ENCODE measurements around the gene SETBP1.

Gene SETBP1

DNA sequence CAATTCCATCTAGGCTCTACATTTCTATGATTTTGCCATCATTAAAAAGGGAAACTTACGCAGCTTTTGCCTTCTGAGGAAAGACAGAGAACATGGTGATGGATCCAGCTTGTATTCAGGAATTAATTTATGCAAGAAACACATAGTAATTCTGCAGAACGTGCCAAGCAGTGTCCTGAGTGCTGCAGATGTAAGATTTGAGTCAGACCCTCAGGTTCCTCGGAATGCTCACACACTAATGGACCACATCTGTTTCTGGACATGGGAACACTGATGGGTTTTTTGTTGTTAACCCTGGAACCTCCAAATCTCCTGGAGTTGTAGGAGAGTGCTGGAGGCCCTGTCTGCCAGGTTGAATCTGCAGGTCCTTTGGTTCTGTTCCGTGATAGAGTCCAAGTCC lies 132.9 kb downstream of the SETBP1 start:
- H3K79me2 ChIP-seq (ENCODE audit: control insufficient read depth, insufficient read depth, low read length, unreplicated experiment), result no peaks in the 10 kb centered on the region

GRCh38 chr18:44815108-44815507 lies 134.4 kb downstream of the SETBP1 start:
- H3K4me3 ChIP-seq (ENCODE audit: low read depth, low read length), result no peak overlapping the region
- no peaks in the 10 kb centered on the region for H3K36me3 ChIP-seq (ENCODE audit: insufficient read depth, low read length)
- no peaks in the 10 kb centered on the region for H3K4me1 ChIP-seq (ENCODE audit: control insufficient read depth, insufficient read depth, low read length, unreplicated experiment)
- H3K27ac ChIP-seq (ENCODE audit: low read depth, low read length), result no peak overlapping the region
- no peaks in the 10 kb centered on the region for H3K79me2 ChIP-seq (ENCODE audit: control insufficient read depth, insufficient read depth, low read length, unreplicated experiment)
- no peaks in the 10 kb centered on the region for H3K27me3 ChIP-seq (ENCODE audit: insufficient read depth, low read length)
- no peak overlapping the region for H2AFZ ChIP-seq (ENCODE audit: low read length, unreplicated experiment)

More for the DNA sequence above, 132.9 kb downstream of the SETBP1 start:
- Histone ChIP-seq H3K4me3 (ENCODE audit: low read depth, low read length) (no peak overlapping the region), H3K4me1 (ENCODE audit: control insufficient read depth, insufficient read depth, low read length, unreplicated experiment) (no peaks in the 10 kb centered on the region), H2AFZ (ENCODE audit: low read length, unreplicated experiment) (no peak overlapping the region), H3K36me3 (ENCODE audit: insufficient read depth, low read length) (no peaks in the 10 kb centered on the region), H3K27ac (ENCODE audit: low read depth, low read length) (no peak overlapping the region), H3K27me3 (ENCODE audit: insufficient read depth, low read length) (no peaks in the 10 kb centered on the region)

DNA sequence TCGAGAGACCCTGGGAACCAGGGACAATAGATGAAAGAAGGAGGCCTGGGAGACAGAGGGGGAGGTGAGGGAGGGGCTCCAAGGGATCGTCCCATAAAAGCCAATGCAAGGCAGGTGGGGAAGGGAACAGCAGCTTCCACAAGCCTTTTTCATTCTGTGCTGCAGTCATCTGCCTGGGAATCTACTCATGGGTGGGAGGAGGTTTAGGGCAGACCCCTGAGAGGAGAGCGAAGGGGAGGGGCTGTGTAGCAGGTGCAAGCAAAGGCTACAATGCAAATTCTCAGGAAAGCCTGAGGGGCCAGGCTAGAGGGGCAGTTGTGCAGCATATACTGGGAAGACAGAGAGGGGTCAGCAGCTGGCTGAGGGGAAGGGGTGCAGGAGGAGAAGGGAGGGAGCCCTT lies 135.4 kb downstream of the SETBP1 start:
- Histone ChIP-seq H3K27ac (ENCODE audit: low read depth, low read length) (no peak overlapping the region), H2AFZ (ENCODE audit: low read length, unreplicated experiment) (no peak overlapping the region), H3K79me2 (ENCODE audit: control insufficient read depth, insufficient read depth, low read length, unreplicated experiment) (no peaks in the 10 kb centered on the region), H3K4me1 (ENCODE audit: control insufficient read depth, insufficient read depth, low read length, unreplicated experiment) (no peaks in the 10 kb centered on the region), H3K36me3 (ENCODE audit: insufficient read depth, low read length) (no peaks in the 10 kb centered on the region), H3K4me3 (ENCODE audit: low read depth, low read length) (no peak overlapping the region), H3K27me3 (ENCODE audit: insufficient read depth, low read length) (no peaks in the 10 kb centered on the region)

DNA sequence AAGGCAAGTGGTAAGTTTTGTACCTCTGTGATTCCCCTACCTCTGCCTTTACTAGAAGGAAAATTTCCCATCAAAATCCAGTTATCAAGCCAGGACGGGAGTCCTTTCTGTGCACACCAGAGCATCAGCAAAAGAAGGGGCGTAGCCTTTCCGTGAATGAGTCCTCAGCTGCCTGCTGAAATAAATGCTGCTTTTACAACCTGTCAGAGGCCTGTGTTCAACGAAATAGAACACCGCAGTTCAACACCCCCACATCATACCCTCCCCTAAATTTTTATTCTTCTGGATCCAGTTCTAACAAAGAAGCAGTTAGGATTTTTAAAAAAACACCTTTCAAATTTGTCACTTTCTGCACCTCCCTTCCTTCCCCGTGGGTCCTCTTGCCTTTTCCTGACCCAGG lies 135.8 kb downstream of the SETBP1 start:
- no peaks in the 10 kb centered on the region for H3K36me3 ChIP-seq (ENCODE audit: insufficient read depth, low read length)
- no peaks in the 10 kb centered on the region for H3K4me1 ChIP-seq (ENCODE audit: control insufficient read depth, insufficient read depth, low read length, unreplicated experiment)
- no peak overlapping the region for H3K27ac ChIP-seq (ENCODE audit: low read depth, low read length)
- no peak overlapping the region for H2AFZ ChIP-seq (ENCODE audit: low read length, unreplicated experiment)
- no peaks in the 10 kb centered on the region for H3K27me3 ChIP-seq (ENCODE audit: insufficient read depth, low read length)
- H3K4me3 ChIP-seq (ENCODE audit: low read depth, low read length), result no peak overlapping the region
- no peaks in the 10 kb centered on the region for H3K79me2 ChIP-seq (ENCODE audit: control insufficient read depth, insufficient read depth, low read length, unreplicated experiment)

DNA sequence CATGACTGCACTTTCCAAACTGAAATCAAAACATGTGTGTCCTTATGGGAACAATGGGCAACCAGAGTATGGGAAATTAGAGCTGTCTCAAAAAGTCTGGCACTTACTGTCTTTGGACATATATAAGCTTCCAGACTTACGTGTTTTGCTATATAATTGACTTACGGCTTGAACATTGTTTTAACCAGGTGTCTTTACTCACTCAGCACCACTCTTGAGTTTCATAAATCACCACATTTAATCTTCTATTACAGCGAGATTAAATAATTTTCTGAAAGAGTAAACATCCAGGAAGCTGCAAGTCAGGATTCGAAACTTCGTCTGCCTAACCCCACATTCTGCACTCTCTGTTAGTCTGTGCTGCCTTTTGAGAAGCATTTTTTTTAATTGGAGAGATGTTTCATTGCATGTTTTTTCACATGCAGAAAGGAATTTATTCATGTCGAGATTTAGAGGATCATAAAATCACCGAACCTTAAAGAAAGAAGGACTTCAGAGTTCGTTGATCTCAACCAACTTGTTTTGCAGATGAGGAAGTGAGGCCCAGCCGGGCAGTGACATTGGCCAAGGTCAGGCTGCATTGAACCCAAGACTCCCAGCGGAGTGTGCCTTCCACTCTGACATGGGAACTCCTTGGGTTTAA lies 137.3 kb downstream of the SETBP1 start:
- H3K79me2 ChIP-seq (ENCODE audit: control insufficient read depth, insufficient read depth, low read length, unreplicated experiment), result no peaks in the 10 kb centered on the region
- H2AFZ ChIP-seq (ENCODE audit: low read length, unreplicated experiment), result no peak overlapping the region
- no peaks in the 10 kb centered on the region for H3K27me3 ChIP-seq (ENCODE audit: insufficient read depth, low read length)
- no peak overlapping the region for H3K4me3 ChIP-seq (ENCODE audit: low read depth, low read length)
- H3K36me3 ChIP-seq (ENCODE audit: insufficient read depth, low read length), result no peaks in the 10 kb centered on the region
- no peaks in the 10 kb centered on the region for H3K4me1 ChIP-seq (ENCODE audit: control insufficient read depth, insufficient read depth, low read length, unreplicated experiment)
- no peak overlapping the region for H3K27ac ChIP-seq (ENCODE audit: low read depth, low read length)

DNA sequence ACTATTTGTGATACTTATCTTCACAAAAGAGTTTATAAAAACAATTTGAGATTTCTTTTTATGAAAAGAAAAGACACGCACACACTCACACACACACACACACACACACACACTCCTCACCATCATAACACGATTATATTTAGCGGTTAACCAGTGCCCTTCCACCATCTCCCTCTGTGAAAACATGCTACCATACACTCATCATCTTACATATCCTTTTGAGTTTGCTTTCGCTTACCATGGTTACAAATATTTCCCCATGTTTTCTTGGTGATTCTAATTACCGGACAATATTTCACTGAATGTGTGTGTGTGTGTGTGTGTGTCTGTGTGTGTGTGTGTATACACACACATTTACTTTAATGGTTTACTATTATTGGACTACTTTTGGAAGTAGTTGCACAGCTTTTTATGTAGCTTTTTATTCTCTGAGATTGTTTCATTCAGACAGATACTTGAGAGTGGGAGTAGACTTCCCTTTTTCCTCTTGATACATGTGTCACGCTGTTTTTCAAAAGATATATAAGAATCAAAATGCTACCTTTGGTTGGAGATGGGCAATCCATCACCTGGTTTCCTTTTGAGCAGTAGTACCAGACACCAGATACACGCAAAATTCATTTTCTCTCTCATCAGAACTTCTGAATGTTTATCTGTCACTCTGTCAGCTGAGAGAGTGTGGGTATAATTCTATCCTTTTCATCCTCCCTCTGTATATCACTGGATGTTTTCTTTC lies 138.1 kb downstream of the SETBP1 start:
- peaks cover 8% of the 10 kb centered on the region for H3K4me1 ChIP-seq (ENCODE audit: control insufficient read depth, insufficient read depth, low read length, unreplicated experiment)
- no peak overlapping the region for H3K4me3 ChIP-seq (ENCODE audit: low read depth, low read length)
- H3K36me3 ChIP-seq (ENCODE audit: insufficient read depth, low read length), result no peaks in the 10 kb centered on the region
- H2AFZ ChIP-seq (ENCODE audit: low read length, unreplicated experiment), result no peak overlapping the region
- no peaks in the 10 kb centered on the region for H3K79me2 ChIP-seq (ENCODE audit: control insufficient read depth, insufficient read depth, low read length, unreplicated experiment)
- H3K27ac ChIP-seq (ENCODE audit: low read depth, low read length), result no peak overlapping the region
- H3K27me3 ChIP-seq (ENCODE audit: insufficient read depth, low read length), result no peaks in the 10 kb centered on the region

DNA sequence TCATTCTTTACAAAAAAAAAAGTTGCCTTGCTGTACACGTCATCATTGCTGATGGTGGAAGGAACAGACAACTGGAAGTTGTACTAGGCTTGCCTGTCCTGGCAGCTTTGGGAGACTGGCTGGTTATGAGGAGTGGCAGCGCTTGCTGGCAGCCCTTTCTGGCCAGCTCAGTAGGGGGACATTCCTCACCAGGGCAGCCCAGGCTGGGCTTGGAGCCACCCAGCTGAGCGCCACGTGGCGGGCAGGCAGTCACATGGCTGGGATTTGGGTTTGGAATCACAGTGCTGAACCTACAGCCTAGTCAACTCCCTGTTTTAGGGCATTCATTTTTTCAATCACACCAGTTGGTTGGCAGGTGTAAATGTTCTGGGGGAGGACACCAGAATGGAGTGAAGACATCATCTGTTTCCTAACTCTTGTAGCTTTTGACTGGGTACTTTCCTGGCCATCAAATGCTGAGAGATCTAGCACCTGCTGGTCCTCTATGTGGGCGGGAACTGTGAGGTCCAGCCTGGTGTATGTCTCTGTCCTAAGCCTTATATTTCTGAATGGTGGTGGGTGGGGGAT lies 139.3 kb downstream of the SETBP1 start:
- Histone ChIP-seq H3K27me3 (ENCODE audit: insufficient read depth, low read length) (no peaks in the 10 kb centered on the region), H3K27ac (ENCODE audit: low read depth, low read length) (no peak overlapping the region), H2AFZ (ENCODE audit: low read length, unreplicated experiment) (no peak overlapping the region), H3K4me1 (ENCODE audit: control insufficient read depth, insufficient read depth, low read length, unreplicated experiment) (peaks cover 11% of the 10 kb centered on the region), H3K36me3 (ENCODE audit: insufficient read depth, low read length) (no peaks in the 10 kb centered on the region), H3K79me2 (ENCODE audit: control insufficient read depth, insufficient read depth, low read length, unreplicated experiment) (no peaks in the 10 kb centered on the region), H3K4me3 (ENCODE audit: low read depth, low read length) (no peak overlapping the region)

- H3K4me1 ChIP-seq (ENCODE audit: control insufficient read depth, insufficient read depth, low read length, unreplicated experiment), result peaks cover 15% of the 10 kb centered on the region
- H3K4me3 ChIP-seq (ENCODE audit: low read depth, low read length), result no peak overlapping the region
- no peak overlapping the region for H3K27ac ChIP-seq (ENCODE audit: low read depth, low read length)
- H3K36me3 ChIP-seq (ENCODE audit: insufficient read depth, low read length), result no peaks in the 10 kb centered on the region
- H3K27me3 ChIP-seq (ENCODE audit: insufficient read depth, low read length), result no peaks in the 10 kb centered on the region
- H3K79me2 ChIP-seq (ENCODE audit: control insufficient read depth, insufficient read depth, low read length, unreplicated experiment), result no peaks in the 10 kb centered on the region
- H2AFZ ChIP-seq (ENCODE audit: low read length, unreplicated experiment), result no peak overlapping the region
Measured at GRCh38 chr18:44821924-44822323, 141.2 kb downstream of the SETBP1 start.

DNA sequence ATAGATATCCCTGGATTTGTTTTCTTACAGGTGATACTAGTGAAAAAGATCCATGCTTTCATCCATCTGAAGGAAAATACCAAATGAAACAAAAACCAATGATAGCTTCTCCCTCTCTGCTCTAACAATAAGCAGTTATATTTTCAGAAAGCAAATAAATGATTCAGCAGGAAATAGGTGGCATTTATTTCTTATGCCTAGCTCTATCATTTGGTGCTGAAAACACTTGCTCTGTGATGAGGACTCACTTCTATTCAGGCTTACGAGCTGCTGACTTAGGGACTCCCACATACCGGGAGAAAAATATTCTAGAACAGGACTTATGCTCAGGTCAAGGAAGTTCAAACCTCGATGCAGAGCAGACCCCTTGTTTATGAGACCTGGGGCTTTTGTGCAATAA lies 142.6 kb downstream of the SETBP1 start:
- Histone ChIP-seq H3K27ac (ENCODE audit: low read depth, low read length) (no peak overlapping the region), H3K27me3 (ENCODE audit: insufficient read depth, low read length) (no peaks in the 10 kb centered on the region), H3K36me3 (ENCODE audit: insufficient read depth, low read length) (no peaks in the 10 kb centered on the region), H2AFZ (ENCODE audit: low read length, unreplicated experiment) (no peak overlapping the region), H3K4me3 (ENCODE audit: low read depth, low read length) (no peak overlapping the region), H3K79me2 (ENCODE audit: control insufficient read depth, insufficient read depth, low read length, unreplicated experiment) (no peaks in the 10 kb centered on the region), H3K4me1 (ENCODE audit: control insufficient read depth, insufficient read depth, low read length, unreplicated experiment) (peaks cover 21% of the 10 kb centered on the region)

- no peak overlapping the region for H2AFZ ChIP-seq (ENCODE audit: low read length, unreplicated experiment)
Measured at GRCh38 chr18:44823782-44824181, 143.1 kb downstream of the SETBP1 start.

DNA sequence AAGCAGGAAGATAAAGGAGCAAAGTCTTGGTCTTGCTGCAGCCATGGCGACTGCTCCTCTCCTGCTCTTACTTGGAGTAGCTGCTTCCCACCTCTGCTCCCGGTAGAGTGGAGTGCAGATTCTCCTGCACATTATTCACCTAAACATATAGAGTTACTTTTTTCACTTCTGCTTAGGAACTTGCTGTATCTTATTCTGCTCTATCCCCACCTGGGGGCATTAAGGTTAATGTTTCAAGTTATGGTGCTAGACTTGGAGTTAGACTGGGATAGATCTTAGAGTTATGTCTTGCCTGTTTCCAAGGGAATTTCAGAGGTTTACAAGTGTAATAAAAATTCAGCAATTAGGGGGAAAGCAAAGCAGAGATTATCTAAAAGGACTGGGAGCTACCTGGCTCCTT lies 144.2 kb downstream of the SETBP1 start:
- no peaks in the 10 kb centered on the region for H3K79me2 ChIP-seq (ENCODE audit: control insufficient read depth, insufficient read depth, low read length, unreplicated experiment)
- no peak overlapping the region for H3K27ac ChIP-seq (ENCODE audit: low read depth, low read length)
- no peaks in the 10 kb centered on the region for H3K27me3 ChIP-seq (ENCODE audit: insufficient read depth, low read length)
- no peaks in the 10 kb centered on the region for H3K36me3 ChIP-seq (ENCODE audit: insufficient read depth, low read length)
- no peak overlapping the region for H2AFZ ChIP-seq (ENCODE audit: low read length, unreplicated experiment)
- H3K4me1 ChIP-seq (ENCODE audit: control insufficient read depth, insufficient read depth, low read length, unreplicated experiment), result peaks cover 21% of the 10 kb centered on the region
- H3K4me3 ChIP-seq (ENCODE audit: low read depth, low read length), result no peak overlapping the region

More at GRCh38 chr18:44823782-44824181, 143.1 kb downstream of the SETBP1 start:
- H3K4me3 ChIP-seq (ENCODE audit: low read depth, low read length), result no peak overlapping the region
- H3K79me2 ChIP-seq (ENCODE audit: control insufficient read depth, insufficient read depth, low read length, unreplicated experiment), result no peaks in the 10 kb centered on the region
- no peaks in the 10 kb centered on the region for H3K27me3 ChIP-seq (ENCODE audit: insufficient read depth, low read length)
- no peaks in the 10 kb centered on the region for H3K36me3 ChIP-seq (ENCODE audit: insufficient read depth, low read length)
- H3K4me1 ChIP-seq (ENCODE audit: control insufficient read depth, insufficient read depth, low read length, unreplicated experiment), result peaks cover 21% of the 10 kb centered on the region
- no peak overlapping the region for H3K27ac ChIP-seq (ENCODE audit: low read depth, low read length)

All from ACC112 (cell line).